NCI-H2029 (cell line): ENCODE data around the gene CEP162.
"Not testable (repeated sequence)": the region's sequence is repeated elsewhere in the genome, so short reads cannot be mapped to it uniquely, and the experiment has no call there.

Source experiments
- DNase-seq: peaks from one replicate; lab custom pipeline; 2025; lab: John Stamatoyannopoulos, UW

The CEP162 gene

GRCh38 chr6:84156306-84156705, 71.1 kb downstream of the CEP162 start:
- no peak for DNase-seq

GRCh38 chr6:84151669-84152068, 75.8 kb downstream of the CEP162 start:
- no peak for DNase-seq

GRCh38 chr6:84150705-84151104, 76.7 kb downstream of the CEP162 start:
- DNase-seq = no peak

- no peak for DNase-seq
These were observed 85.9 kb downstream of the CEP162 start for GRCh38 chr6:84141521-84141920.

DNA sequence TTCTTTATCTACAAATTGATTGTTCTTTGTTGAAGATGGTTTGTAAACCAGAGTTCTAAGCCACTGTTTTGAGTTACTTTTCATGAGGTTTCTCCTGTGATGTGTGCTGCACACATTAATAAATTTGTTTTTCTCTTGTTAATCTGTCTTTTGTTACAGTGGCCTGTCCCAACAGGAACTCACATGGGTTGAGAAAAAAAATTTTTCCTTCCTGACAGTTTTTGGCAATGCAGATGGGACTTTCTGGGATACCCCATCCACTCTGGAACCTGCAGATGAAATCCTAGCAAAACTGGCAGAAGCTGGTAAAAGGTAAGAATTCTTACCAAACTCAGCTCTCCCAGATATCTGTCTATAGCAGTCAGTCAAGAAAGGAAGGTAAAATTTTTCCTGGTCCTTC, 88.1 kb downstream of the CEP162 start:
- no peak for DNase-seq

DNA sequence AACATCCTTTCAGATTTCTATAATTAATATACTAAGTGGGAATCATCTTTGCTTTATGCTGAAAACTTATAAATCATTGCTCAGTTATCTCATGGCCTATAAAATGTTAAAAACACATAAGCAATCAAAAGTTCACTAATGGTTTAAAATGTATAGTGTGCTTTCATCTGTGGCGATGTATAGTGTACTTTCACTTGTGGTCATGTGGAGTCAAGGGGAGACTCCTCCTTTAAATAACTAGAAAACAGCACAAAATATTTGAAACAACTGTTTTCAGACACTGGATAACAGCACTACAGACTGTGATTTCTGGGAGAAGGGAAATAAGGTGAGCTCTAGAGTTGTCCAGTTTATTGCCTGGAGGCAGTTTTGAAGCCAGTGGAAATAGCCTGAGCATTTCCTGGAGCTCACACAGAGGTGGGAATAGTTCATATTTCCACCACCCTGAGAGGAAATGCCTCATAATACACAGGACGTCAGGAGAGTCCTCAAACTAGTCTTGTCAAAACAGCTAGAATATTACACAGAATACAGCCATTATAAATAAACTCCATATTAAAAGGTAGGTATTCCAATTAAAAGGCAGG, 89.4 kb downstream of the CEP162 start:
- DNase-seq = no peak

GRCh38 chr6:84137051-84137375, 90.4 kb downstream of the CEP162 start:
- no peak for DNase-seq

DNA sequence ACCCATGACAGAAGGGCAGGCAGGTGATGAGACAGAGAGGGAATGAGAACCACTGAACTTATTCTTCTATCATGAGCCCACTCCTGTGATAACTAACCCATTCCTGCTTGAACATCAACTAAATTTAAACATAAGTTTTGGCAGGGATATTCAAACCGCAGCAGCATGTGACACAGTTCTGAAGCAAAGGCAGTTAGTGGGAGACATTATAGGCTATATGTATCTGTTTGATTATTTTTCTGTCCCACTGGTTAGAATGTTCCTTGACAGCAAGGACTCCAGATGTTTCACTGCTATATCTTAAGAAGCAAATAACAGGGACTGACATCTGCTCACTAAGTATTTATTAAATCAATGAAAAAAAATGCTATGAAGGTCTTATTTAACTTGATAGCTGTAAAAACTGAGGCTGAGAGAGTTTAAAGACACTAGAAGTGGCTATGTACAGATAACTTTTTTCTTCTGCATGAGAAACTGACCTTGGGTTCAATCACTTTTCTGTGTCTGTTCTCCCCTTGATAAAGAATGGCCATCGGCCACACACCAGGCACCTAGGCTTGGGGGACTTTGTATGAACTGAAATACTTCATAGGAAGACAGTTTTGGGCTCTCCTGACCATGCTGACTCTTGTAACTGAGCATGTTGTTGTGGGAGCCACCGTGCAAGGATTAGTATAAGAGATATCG, 90.9 kb downstream of the CEP162 start:
- DNase-seq = no peak

DNA sequence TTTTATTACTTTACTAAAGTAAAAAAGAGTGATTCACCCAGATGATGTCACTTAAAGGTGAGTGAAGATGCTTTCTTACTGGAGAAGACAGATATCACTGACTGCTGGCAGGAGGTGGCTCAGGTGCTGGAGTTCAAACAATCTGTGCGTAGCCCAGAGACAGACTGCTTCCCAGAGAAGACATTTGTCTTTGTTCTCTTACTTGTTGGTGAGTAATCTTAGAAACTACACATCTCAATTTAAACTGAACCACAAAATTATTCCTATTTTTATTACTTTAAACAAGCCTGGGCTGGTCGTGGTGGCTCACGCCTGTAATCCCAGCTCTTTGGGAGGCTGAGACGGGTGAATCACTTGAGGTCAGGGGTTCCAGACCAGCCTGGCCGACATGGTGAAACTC, 92.2 kb downstream of the CEP162 start:
- DNase-seq = no peak

GRCh38 chr6:84133385-84133784, 94.1 kb downstream of the CEP162 start:
- DNase-seq = not testable (repeated sequence)

- not testable (repeated sequence) for DNase-seq
These were observed 97.9 kb downstream of the CEP162 start for GRCh38 chr6:84129588-84129987.

DNA sequence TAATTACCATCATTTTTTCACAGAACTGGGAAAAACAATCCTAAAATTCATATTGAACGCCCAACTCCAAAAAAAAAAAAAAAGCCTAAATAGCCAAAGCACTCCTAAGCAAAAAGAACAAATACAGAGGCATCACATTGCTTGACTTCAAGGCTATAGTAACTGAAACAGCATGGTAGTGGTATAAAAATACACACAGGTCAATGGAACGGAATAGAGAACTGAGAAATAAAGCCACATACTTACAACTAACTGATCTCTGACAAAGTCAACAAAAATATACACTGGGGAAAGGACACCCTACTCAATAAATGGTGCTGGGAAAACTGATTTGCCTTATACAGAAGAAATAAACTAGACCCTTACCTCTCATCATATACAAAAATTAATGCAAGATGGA, 104.3 kb downstream of the CEP162 start:
- DNase-seq = no peak

DNA sequence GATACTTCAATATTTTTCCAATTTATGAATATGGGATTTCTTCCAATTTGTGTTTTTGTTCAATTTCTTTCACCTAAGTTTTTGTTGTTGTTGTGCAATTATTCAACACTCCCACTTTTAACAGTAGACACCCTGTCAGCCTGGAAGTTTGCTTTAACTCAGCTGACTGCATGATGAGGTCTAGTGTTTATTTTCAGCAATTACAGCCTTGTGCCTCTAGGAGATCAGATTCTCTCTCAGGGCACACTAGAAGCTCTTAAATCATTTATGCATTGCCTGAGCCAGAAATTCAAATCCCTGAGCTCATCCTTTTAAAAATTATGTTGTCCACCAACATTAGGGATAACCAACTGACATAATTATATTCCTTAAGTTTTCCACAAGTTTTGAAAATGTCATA, 108.2 kb downstream of the CEP162 start:
- DNase-seq = no peak

DNA sequence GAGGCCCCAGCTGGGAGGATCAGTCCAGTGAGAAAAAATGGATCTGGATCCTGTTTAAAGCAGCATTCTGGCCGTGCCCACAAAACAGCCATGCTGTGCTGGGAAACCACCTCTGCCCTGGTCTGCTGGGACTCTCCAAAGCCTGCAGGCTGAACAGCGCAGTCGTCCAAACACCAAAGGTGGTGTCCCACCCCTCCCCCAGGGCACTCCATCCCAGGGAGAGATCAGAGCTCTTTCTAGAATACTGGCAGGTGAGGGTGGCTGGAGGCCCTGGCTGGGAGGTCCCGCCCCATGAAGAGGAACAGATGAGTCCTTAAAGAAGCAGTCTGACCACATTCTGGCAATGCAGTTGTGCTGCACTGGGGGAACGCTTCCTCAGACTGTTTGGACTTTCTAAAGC, 109.3 kb downstream of the CEP162 start:
- no peak for DNase-seq

- not testable (repeated sequence) for DNase-seq
These were observed 112.4 kb downstream of the CEP162 start for GRCh38 chr6:84114933-84115594.

DNA sequence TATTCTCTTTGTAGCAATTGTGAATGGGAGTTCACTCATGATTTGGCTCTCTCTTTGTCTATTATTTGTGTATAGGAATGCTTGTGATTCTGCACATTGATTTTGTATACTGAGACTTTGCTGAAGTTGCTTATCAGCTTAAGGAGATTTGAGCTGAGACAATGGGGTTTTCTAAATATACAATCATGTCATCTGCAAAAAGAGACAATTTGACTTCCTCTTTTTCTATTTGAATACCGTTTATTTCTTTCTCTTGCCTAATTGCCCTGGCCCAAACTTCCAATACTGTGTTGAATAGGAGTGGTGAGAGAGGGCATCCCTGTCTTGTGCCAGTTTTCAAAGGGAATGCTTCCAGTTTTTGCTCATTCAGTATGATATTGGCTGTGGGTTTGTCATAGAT, 116.1 kb downstream of the CEP162 start:
- not testable (repeated sequence) for DNase-seq

GRCh38 chr6:84107495-84107894, 119.9 kb downstream of the CEP162 start:
- DNase-seq = no peak

- DNase-seq = not testable (repeated sequence)
These were observed 122.1 kb downstream of the CEP162 start for GRCh38 chr6:84105215-84105924.

DNA sequence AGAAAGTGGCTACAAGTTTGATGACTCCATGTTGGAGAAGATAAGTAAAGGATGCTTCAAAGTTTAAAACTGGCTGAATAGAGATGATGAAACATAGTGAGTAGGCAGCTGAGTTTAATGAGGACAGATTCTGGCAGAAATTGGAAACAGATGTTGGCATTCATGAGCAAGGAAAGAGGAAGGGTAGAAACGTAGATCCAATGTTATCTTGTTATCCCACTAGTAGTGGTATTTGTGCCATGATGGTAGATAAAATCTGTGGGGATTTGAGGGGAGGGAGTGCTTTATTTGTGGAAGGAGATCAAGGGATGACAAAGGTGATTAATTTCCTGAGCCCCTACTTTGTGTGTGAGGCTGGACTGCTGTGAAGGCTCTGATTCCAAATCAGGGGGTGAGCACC, 124.4 kb downstream of the CEP162 start:
- no peak for DNase-seq

- no peak for DNase-seq
These were observed 132.3 kb downstream of the CEP162 start for GRCh38 chr6:84095156-84095555.

- DNase-seq = no peak
These were observed 133.7 kb downstream of the CEP162 start for GRCh38 chr6:84093441-84094435.

DNA sequence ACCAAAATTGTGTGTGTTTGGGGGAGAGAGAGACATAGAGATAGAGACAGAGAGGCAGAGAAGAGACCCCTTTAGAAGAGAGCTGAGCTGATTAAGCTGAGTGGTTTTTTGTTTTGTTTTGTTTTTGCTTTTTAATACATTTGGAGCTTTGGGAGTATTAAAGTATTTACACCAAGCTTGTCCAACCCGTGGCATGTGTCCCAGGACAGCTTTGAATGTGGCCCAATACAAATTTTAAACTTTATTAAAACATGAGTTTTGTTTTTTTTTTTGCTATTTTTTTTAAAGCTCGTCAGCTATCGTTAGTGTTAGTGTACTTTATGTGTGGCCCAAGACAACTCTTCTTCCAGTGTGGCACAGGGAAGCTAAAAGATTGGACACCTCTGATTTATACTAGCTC, 137.9 kb downstream of the CEP162 start:
- DNase-seq = no peak
